C4-2B (cell line): ENCODE results near the gene TNFRSF1B.

Source experiments
- H3K27ac ChIP-seq: fragments of 450-650 bp; 2 replicates; pipeline ENCODE4 v1.5.1; 2017
- CTCF ChIP-seq: fragments of 450-650 bp; conservative IDR thresholded peaks from 2 replicates; pipeline ENCODE4 v1.5.1; 2017; ENCODE audit warnings: mild to moderate bottlenecking
- ZFX ChIP-seq: fragments of 450-650 bp; IDR thresholded peaks from 2 replicates; pipeline ENCODE4 v1.6.1; 2017

TNFRSF1B gene

GRCh38 chr1:12167493-12168429 is 970 bp downstream of the TNFRSF1B start:
- no peak overlapping the region for H3K27ac ChIP-seq
- TF ChIP-seq CTCF (no peak), ZFX (no peak)

- TF ChIP-seq CTCF (no peak), ZFX (no peak)
- no peak overlapping the region for H3K27ac ChIP-seq
These were observed 1.8 kb downstream of the TNFRSF1B start for GRCh38 chr1:12168451-12169160.

- no peak for TF ChIP-seq CTCF
- no peak for TF ChIP-seq ZFX
- no peak overlapping the region for H3K27ac ChIP-seq
These were observed 2.8 kb downstream of the TNFRSF1B start for GRCh38 chr1:12169442-12170135.

GRCh38 chr1:12170263-12170671 is 3.5 kb downstream of the TNFRSF1B start:
- no peak overlapping the region for H3K27ac ChIP-seq
- TF ChIP-seq CTCF (no peak), ZFX (no peak)

- H3K27ac ChIP-seq: no peak overlapping the region
- no peak for TF ChIP-seq ZFX
- no peak for TF ChIP-seq CTCF
These were observed 4.6 kb downstream of the TNFRSF1B start for GRCh38 chr1:12171206-12172041.

GRCh38 chr1:12172042-12172851 is 5.5 kb downstream of the TNFRSF1B start:
- no peak overlapping the region for H3K27ac ChIP-seq
- TF ChIP-seq ZFX (no peak), CTCF (no peak)
